Peyer's patch (tissue), 4 donors: ENCODE results near the gene FCGR1A. TPM values are rescaled to one million over a fixed set of nuclear protein-coding genes. Genes with fewer than 3 reads are reported as not detected.
A peak's percentile ranks its signal among the peaks of the same experiment; 100 is the strongest.
"Not testable (repeated sequence)": the region's sequence is repeated elsewhere in the genome, so short reads cannot be mapped to it uniquely, and the experiment has no call there.

Experiments used
- DNase-seq, 3 donors: peaks; one replicate each; pipeline ENCODE4 v3.0.0-alpha.2; 2017 to 2019
- H3K27ac ChIP-seq, 4 donors: fragments of 200-600 bp; sonication (generic); one replicate each; pipeline ENCODE4 v1.5.1; 2016 to 2019
- H3K27me3 ChIP-seq, 2 donors: fragments of 200-600 bp; sonication (generic); one replicate each; pipeline ENCODE4 v1.5.1; 2019
- H3K36me3 ChIP-seq, 3 donors: fragments of 200-600 bp; sonication (generic); one replicate each; pipeline ENCODE4 v1.5.1; 2016 to 2019
- H3K4me1 ChIP-seq, 4 donors: fragments of 200-600 bp; sonication (generic); one replicate each; pipeline ENCODE4 v1.5.1; 2016 to 2019
- H3K4me3 ChIP-seq, 4 donors: fragments of 200-600 bp; sonication (generic); 1 replicate in 3 of 4; 2 replicates in 1 of 4; pipeline ENCODE4 v1.5.1; 2016 to 2019; ENCODE audit warnings: mild to moderate bottlenecking in 1 of 4
- H3K9me3 ChIP-seq, 4 donors: fragments of 200-600 bp; sonication (generic); one replicate each; pipeline ENCODE4 v1.5.1; 2016 to 2019; ENCODE audit warnings: mild to moderate bottlenecking in 1 of 4
- CTCF ChIP-seq, 6 experiments: fragments of 450-650 bp in 4 of 6; fragments of 200-600 bp in 2 of 6; sonication (generic) in 1 of 6; IDR thresholded peaks; one replicate each; pipeline ENCODE4 v1.5.1; 2017 to 2019; ENCODE audit warnings: antibody characterized with exemption in 6 of 6, mild to moderate bottlenecking in 3 of 6, moderate library complexity in 1 of 6
- POLR2A ChIP-seq, 2 donors: fragments of 450-650 bp; IDR thresholded peaks; one replicate each; pipeline ENCODE4 v1.5.1; 2017; ENCODE audit warnings: antibody characterized with exemption in 2 of 2, mild to moderate bottlenecking in 2 of 2, moderate library complexity in 2 of 2
- total RNA-seq, 4 donors: library from RNA; depleted of rRNA; stranded (reverse); fragments of >200 nt; gene quantifications; one replicate each; pipeline ENCODE4 v1.1.0, GENCODE V29; 2016

The FCGR1A gene
- total RNA-seq, 4 donors from 2014 or later = not detected

GRCh38 chr1:149812893-149813801 lies 30.7 kb downstream of the FCGR1A start:
- H3K4me1 ChIP-seq, H3K36me3 ChIP-seq, H3K27me3 ChIP-seq, H3K9me3 ChIP-seq: not testable (repeated sequence)
- DNase-seq = peak; percentile 54 to 89 (median 73)
- peak; percentile 89 to 91 for TF ChIP-seq POLR2A (IDR thresholded peaks at IDR 0.05)
- peak in 3 of 6 experiments; percentile 20 to 38 (median 28) for TF ChIP-seq CTCF (IDR thresholded peaks at IDR 0.05)
- Histone ChIP-seq H3K4me3 (peak overlapping the region; percentile 40 to 67 (median 52)), H3K27ac (peak overlapping the region; percentile 82 to 95 (median 88))

- not testable (repeated sequence) for H3K9me3 ChIP-seq, H3K4me3 ChIP-seq, H3K4me1 ChIP-seq, H3K27ac ChIP-seq, H3K36me3 ChIP-seq, H3K27me3 ChIP-seq, DNase-seq
These were observed 37.9 kb downstream of the FCGR1A start for GRCh38 chr1:149820387-149820786.

- H3K4me3 ChIP-seq, H3K9me3 ChIP-seq, DNase-seq, H3K27me3 ChIP-seq, H3K36me3 ChIP-seq, H3K27ac ChIP-seq, H3K4me1 ChIP-seq: not testable (repeated sequence)
These were observed 44.1 kb downstream of the FCGR1A start for GRCh38 chr1:149826555-149826954.

GRCh38 chr1:149831764-149832315 lies 49.3 kb downstream of the FCGR1A start:
- not testable (repeated sequence) for DNase-seq, H3K9me3 ChIP-seq, H3K27ac ChIP-seq, H3K4me3 ChIP-seq, H3K4me1 ChIP-seq, H3K27me3 ChIP-seq, H3K36me3 ChIP-seq

- not testable (repeated sequence) for H3K4me1 ChIP-seq, H3K4me3 ChIP-seq, H3K9me3 ChIP-seq, H3K27me3 ChIP-seq, DNase-seq, H3K36me3 ChIP-seq, H3K27ac ChIP-seq
These were observed 50.0 kb downstream of the FCGR1A start for GRCh38 chr1:149832316-149833126.

- H3K4me3 ChIP-seq, H3K9me3 ChIP-seq, H3K27ac ChIP-seq, H3K36me3 ChIP-seq, H3K27me3 ChIP-seq, DNase-seq, H3K4me1 ChIP-seq: not testable (repeated sequence)
These were observed 50.6 kb downstream of the FCGR1A start for GRCh38 chr1:149833144-149833543.

GRCh38 chr1:149841149-149841548 lies 58.7 kb downstream of the FCGR1A start:
- H3K27me3 ChIP-seq, H3K9me3 ChIP-seq, H3K27ac ChIP-seq, DNase-seq, H3K36me3 ChIP-seq, H3K4me3 ChIP-seq: not testable (repeated sequence)
- peaks cover 0 to 20% (median 0%) of the 10 kb centered on the region in 4 donors for H3K4me1 ChIP-seq

Other genes with a start within 250 kb of the FCGR1A start
- gene PPIAL4C, start 198.8 kb upstream of the FCGR1A start, total RNA-seq = not detected
- 10 to 100 TPM in 3 of 4 donors, 1 to 10 TPM in 1; 9.1 to 37.8 (median 22.1) TPM for gene BOLA1, start 116.9 kb downstream of the FCGR1A start, total RNA-seq
- 1 to 10 TPM in 3 of 4 donors, under 1 TPM in 1; 0.70 to 3.3 (median 2.2) TPM for gene SV2A, start 135.2 kb downstream of the FCGR1A start, total RNA-seq
- 10 to 100 TPM; 21.0 to 32.2 (median 28.2) TPM for gene SF3B4, start 145.1 kb downstream of the FCGR1A start, total RNA-seq
- gene MTMR11, start 154.2 kb downstream of the FCGR1A start, total RNA-seq = 100 to 1,000 TPM in 3 of 4 donors, 10 to 100 TPM in 1; 47.9 to 210 (median 175) TPM
- 10 to 100 TPM; 12.4 to 22.0 (median 19.5) TPM for gene OTUD7B, start 228.0 kb downstream of the FCGR1A start, total RNA-seq